ENCODE data around the gene PPP3CA.

Gene PPP3CA

GRCh38 chr4:100982345-100982744 is 365.0 kb downstream of the PPP3CA start:
- no peak overlapping the region for H3K27ac ChIP-seq (ENCODE audit: low read depth, low read length, poor library complexity, severe bottlenecking)
- H3K4me2 ChIP-seq (ENCODE audit: low read length), result no peak overlapping the region
- H3K27me3 ChIP-seq (ENCODE audit: insufficient read depth, low read length), result no peaks in the 10 kb centered on the region
- no peaks in the 10 kb centered on the region for H4K20me1 ChIP-seq (ENCODE audit: insufficient read depth, low read length)
- no peaks in the 10 kb centered on the region for H3K9me3 ChIP-seq (ENCODE audit: low read length)
- no peaks in the 10 kb centered on the region for H3K79me2 ChIP-seq (ENCODE audit: insufficient read depth, low read length)
- no peak overlapping the region for H3K4me3 ChIP-seq (ENCODE audit: low read depth, low read length, poor library complexity, severe bottlenecking)
- peaks cover 8% of the 10 kb centered on the region for H3K4me1 ChIP-seq (ENCODE audit: insufficient read depth, low read length, severe bottlenecking)
- H3K9me2 ChIP-seq (ENCODE audit: low read depth, low read length), result no peaks in the 10 kb centered on the region
- TF ChIP-seq EZH2 (IDR thresholded peaks at IDR 0.05; ENCODE audit: borderline replicate concordance, low read length) (no peak), CTCF (IDR thresholded peaks at IDR 0.05; ENCODE audit: low read length) (no peak)
- no peak overlapping the region for H3K9ac ChIP-seq (ENCODE audit: low read length)
- H2AFZ ChIP-seq (ENCODE audit: low read length), result no peak overlapping the region
- H3K36me3 ChIP-seq (ENCODE audit: insufficient read depth, low read length), result no peaks in the 10 kb centered on the region
- no peaks in the 10 kb centered on the region for H3F3A ChIP-seq (ENCODE audit: insufficient read depth, low read length)

GRCh38 chr4:100981447-100982204 is 365.7 kb downstream of the PPP3CA start:
- Histone ChIP-seq H3K9ac (ENCODE audit: low read length) (no peak overlapping the region), H3K27me3 (ENCODE audit: insufficient read depth, low read length) (no peaks in the 10 kb centered on the region), H3K4me3 (ENCODE audit: low read depth, low read length, poor library complexity, severe bottlenecking) (no peak overlapping the region), H3K9me3 (ENCODE audit: low read length) (no peaks in the 10 kb centered on the region), H3K4me1 (ENCODE audit: insufficient read depth, low read length, severe bottlenecking) (peaks cover 8% of the 10 kb centered on the region), H3K79me2 (ENCODE audit: insufficient read depth, low read length) (no peaks in the 10 kb centered on the region), H3K36me3 (ENCODE audit: insufficient read depth, low read length) (no peaks in the 10 kb centered on the region), H3F3A (ENCODE audit: insufficient read depth, low read length) (no peaks in the 10 kb centered on the region), H3K27ac (ENCODE audit: low read depth, low read length, poor library complexity, severe bottlenecking) (no peak overlapping the region), H3K9me2 (ENCODE audit: low read depth, low read length) (no peaks in the 10 kb centered on the region), H2AFZ (ENCODE audit: low read length) (no peak overlapping the region), H4K20me1 (ENCODE audit: insufficient read depth, low read length) (no peaks in the 10 kb centered on the region), H3K4me2 (ENCODE audit: low read length) (no peak overlapping the region)
- no peak for TF ChIP-seq EZH2 (IDR thresholded peaks at IDR 0.05; ENCODE audit: borderline replicate concordance, low read length)
- no peak for TF ChIP-seq CTCF (IDR thresholded peaks at IDR 0.05; ENCODE audit: low read length)

- H3K4me2 ChIP-seq (ENCODE audit: low read length), result no peak overlapping the region
- TF ChIP-seq CTCF (IDR thresholded peaks at IDR 0.05; ENCODE audit: low read length), result no peak
- no peak for TF ChIP-seq EZH2 (IDR thresholded peaks at IDR 0.05; ENCODE audit: borderline replicate concordance, low read length)
- H3K79me2 ChIP-seq (ENCODE audit: insufficient read depth, low read length), result no peaks in the 10 kb centered on the region
Measured at GRCh38 chr4:100979736-100980135, 367.6 kb downstream of the PPP3CA start.

More at GRCh38 chr4:100979736-100980135, 367.6 kb downstream of the PPP3CA start:
- H2AFZ ChIP-seq (ENCODE audit: low read length), result no peak overlapping the region
- peaks cover 8% of the 10 kb centered on the region for H3K4me1 ChIP-seq (ENCODE audit: insufficient read depth, low read length, severe bottlenecking)
- H3K27me3 ChIP-seq (ENCODE audit: insufficient read depth, low read length), result no peaks in the 10 kb centered on the region
- no peak overlapping the region for H3K9ac ChIP-seq (ENCODE audit: low read length)
- H3K9me2 ChIP-seq (ENCODE audit: low read depth, low read length), result no peaks in the 10 kb centered on the region
- no peaks in the 10 kb centered on the region for H3F3A ChIP-seq (ENCODE audit: insufficient read depth, low read length)
- H4K20me1 ChIP-seq (ENCODE audit: insufficient read depth, low read length), result no peaks in the 10 kb centered on the region
- H3K9me3 ChIP-seq (ENCODE audit: low read length), result no peaks in the 10 kb centered on the region
- no peak overlapping the region for H3K4me3 ChIP-seq (ENCODE audit: low read depth, low read length, poor library complexity, severe bottlenecking)
- no peak overlapping the region for H3K27ac ChIP-seq (ENCODE audit: low read depth, low read length, poor library complexity, severe bottlenecking)
- no peaks in the 10 kb centered on the region for H3K36me3 ChIP-seq (ENCODE audit: insufficient read depth, low read length)
